DMS114 treated with DMSO at 0.1 percent for 48 hours (cell line): Measurements from ENCODE around the gene BAZ1A.
"Not testable (repeated sequence)": the region's sequence is repeated elsewhere in the genome, so short reads cannot be mapped to it uniquely, and the experiment has no call there.

ENCODE experiments used
- DNase-seq: peaks from one replicate; lab custom pipeline; 2025; ENCODE audit not compliant: unreplicated experiment; lab: John Stamatoyannopoulos, UW

The BAZ1A gene

DNA sequence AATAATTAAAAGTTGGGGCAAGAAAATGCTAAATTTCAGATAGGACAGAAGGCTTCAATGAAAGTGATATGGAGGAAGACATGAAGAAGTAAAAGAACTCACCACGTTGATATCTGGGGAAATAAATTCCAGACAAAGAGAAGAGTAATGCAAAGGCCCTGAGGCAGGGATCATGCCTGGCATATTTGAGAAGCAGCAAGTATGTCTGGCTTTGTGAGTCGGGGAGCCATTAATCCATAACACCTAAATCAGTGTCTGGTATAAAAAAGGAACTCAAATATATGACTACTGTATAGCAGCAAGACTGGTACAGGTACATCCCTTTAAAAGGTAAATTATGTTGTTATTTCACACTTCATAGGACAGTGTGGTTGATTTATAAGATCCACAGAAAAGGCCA lies 16.4 kb downstream of the BAZ1A start:
- DNase-seq = no peak

DNA sequence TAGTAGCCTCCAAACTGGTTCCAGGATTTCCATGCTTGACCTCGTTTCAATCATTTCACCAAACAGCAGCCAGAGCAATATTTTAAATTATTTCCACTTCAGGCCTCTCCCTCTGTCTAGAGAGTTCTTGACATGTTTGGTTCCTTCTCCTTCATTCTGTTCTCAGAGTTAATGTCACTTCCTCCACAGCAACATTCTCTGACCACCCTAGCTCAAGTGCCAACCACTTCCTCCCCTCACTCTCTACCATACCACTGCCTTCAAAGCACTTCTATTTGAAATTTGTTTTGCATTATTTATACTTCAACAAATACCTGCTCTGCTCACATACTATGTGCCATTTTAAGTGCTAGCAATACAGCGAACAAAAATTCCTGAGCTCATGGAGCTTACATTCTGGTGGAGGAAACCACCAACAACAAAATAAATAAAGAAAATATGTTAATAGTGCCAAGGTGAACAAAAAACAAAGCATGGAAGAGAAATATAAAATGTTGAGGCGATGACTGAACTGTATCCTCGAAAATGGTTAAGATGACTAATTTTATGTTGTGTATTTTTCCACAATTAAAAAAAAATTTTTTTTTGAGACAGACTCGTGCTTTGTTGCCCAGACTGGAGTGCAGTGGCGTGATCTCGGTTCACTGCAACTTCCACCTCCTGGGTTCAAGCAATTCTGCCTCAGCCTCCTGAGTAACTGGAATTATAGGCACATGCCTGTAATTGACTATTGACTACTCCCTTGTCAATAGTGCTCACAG lies 17.3 kb downstream of the BAZ1A start:
- no peak for DNase-seq

DNA sequence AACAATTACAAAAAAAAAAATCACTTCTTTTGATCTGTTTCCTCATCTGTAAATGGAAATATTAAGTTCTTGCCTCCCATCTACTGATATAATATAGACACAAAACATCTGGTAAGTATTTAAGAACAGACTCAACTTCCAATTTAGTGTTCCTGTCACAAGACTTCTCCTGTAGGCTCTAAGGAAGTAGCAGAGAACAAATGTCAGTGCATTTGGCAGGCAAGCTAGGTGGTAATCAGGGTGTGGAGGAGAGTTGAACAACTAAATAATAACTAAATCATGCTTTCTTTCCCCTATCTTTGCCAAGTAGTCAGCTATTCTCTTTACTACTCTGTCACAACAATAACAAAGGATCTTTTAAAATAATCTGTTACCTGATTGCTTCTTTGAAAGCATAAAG lies 22.1 kb downstream of the BAZ1A start:
- DNase-seq = no peak

DNA sequence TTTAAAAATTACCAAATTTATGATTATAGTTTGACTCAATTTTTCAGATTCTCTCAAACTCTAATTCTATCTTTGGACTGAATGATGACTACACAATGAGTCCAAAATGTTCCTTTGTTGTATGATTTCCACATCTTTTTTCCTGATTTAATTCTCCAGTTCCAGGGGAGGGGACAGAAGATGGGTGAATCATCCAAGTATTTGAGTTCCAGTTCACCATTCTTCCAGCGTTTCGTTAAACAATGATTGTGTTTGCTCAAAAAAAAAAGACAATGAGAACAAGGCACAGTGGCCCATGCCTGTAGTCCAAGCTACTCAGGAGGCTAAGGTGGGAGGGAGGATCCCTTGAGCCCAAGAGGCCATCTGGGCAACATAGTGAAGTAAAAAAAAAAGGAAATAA lies 23.8 kb downstream of the BAZ1A start:
- no peak for DNase-seq

DNA sequence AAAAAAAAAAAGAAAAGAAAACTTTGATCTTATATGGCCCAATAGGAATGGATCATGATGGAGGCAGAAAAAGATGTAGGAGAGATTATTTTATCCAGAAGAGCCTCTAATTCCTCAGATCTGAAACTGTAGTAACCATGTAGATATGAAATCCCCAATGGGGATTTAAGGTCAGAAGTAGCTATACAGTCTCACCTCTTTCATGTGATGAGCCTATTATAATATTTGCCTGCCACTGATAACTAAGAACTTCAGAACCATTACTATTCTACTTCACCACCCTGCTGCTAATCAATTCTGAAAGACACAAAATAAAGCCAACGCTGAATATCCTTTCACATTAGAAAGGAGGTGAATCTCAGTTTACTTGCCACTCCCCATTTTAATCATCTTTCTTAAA lies 29.3 kb downstream of the BAZ1A start:
- DNase-seq = no peak

DNA sequence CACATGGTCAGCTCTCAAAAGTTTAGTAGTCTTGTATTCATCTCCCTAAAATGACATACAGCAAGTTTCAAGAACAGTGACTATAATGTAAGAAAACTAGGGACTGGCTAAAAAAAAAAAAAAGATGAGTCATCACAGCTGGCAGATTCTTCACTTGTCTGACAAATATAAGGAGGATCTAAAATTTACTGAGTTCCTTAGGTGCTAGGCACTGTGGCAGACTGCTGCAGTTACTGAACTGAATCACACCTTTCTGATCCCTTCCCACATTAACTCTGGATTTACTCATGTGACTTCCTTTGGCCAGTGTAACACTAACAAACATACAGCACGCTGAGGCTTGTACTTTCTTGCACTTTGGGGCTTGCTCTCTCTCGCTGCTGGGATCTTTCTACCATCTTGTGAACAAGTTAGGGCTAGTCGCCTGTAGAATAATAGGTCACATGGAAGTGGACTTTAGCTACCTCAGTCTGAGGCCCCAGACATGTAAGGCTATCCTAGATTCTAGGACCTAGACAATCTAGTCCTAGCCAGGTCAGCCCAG lies 32.1 kb downstream of the BAZ1A start:
- no peak for DNase-seq

DNA sequence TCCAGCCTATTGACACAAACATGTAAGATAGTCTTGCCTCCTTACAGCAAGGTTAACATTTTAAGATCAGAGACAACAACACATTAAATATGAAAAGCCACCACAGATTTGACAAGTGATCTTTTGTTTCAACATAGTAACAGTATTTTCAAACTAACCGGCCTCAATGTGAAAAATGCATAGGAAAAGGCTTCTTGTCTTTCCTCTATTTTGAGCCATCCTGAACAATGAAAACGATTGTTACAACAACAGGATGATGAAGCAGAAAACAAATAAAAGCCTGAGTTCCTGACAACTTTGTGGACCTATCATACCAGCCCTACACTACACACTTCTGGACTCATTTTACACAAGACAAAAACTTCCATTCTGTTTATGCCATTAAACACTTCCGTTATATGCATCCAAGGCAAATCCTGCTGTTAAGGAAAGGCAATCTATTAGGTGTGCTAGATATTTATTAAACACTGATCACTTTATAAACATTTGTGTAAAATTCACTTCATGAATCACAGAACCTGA lies 37.3 kb downstream of the BAZ1A start:
- no peak for DNase-seq

DNA sequence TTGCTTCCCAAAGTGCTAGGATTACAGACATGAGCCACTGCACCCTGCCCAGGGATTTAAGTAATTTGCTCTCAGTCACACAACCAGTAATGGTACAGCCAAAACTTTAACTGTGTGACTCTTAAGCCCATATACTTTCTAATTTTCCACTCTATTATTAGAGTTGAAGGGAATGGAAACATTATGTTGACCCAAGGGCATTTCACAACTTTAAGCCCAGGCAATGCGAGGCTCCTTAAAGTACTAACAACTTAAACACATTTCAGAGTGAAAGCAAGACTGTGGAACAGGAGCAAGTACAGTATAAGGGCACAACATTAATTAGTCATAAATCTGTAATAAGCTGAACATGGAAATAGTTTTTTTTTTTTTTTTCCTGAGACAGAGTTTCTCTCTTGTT lies 39.8 kb downstream of the BAZ1A start:
- no peak for DNase-seq

DNA sequence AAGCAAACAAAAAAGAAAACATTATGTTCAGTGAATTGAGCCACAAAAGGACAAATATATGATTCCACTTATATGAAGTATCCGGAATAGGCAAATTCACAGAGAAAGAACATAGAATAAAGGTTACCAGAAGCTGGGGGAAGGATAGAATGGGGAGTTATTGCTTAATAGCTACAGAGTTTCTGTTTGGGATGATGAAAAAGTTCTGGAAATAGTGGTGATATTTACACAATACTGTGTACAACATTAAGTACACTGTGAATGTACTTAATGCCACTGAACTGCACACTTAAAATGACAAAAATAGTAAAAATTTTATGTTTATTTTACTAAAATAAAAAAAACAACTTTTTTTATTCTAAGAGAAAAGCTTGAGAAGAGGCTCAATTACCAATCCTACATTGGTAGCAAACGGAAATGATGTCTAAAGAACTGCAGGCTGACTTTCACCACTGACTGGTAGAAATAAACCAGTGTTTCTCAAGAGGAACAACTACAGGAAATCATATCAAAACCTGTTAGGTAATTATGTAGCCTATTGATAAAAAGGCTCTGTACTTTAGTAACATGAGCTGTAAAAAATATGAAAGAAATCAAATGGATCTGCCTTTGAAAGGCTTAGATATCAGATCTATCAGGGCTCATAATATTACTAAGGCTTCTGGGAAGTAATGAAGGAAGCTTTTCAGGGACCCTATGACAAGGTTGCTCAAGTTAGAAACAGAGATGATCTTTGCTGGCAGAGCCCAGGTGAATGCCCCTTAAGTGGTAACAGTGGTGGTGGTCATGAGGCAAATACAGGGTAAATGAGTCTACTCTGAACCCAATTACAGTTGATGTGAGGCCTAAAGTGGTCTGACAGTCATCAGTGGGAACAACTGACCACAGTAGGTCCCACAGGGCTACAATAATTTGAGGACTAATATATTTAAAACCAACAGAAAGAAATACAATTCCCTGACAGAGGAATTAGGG lies 41.3 kb downstream of the BAZ1A start:
- DNase-seq = no peak

DNA sequence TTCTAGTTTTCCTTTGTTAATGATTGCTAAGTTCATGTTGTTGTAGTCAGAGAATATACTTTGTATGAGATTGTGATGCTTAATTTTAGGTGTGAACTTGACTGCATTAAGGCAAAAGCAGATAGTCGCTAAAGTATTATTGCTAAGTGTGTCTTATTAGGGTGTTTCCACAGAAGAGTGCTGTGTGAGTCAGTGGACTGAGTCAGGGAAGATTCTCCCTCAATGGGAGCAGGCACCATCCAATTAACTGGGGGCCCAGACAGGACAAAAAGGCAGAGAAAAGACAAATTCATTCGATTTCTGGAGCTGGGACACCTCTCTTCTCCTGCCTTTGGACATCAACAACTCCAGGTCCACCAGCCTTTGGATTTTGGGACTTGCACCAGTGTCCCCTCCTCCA lies 48.5 kb downstream of the BAZ1A start:
- DNase-seq = no peak

DNA sequence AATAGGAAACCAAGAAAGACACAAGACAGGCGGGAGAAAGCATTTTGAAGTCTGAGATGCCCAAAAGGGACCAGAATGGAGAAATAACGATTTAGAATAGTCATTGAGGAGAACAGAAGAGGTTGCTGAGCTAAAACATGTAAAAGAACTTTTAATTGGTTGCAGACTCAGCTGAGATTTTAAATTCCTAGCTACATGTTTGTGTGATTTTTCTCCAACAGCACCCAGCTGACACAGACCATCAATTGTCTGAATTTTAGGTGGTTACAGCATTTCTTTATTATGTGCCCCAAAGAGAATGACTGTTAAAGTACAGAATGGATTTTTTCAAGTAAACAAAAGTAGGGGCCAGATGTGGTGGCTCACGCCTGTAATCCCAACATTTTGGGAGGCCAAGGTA lies 50.3 kb downstream of the BAZ1A start:
- DNase-seq = no peak

DNA sequence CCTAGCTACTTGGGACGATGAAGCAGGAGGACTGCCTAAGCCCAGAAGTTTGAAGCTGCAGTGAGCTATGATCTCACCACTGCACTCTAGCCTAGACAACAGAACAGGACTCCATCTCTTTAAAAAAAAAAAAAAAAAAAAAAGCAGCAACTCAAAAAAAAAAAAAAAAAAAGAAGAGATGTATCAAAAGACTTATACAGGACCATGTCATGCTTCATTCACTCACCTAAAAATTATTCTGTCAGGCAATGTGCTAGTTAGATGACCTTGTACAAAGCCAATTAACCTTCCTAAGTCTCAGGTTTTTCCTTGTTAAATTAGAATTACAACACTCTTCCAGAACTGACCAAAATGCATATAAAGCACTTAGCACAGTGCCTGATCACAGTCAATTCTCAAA lies 50.9 kb downstream of the BAZ1A start:
- no peak for DNase-seq

DNA sequence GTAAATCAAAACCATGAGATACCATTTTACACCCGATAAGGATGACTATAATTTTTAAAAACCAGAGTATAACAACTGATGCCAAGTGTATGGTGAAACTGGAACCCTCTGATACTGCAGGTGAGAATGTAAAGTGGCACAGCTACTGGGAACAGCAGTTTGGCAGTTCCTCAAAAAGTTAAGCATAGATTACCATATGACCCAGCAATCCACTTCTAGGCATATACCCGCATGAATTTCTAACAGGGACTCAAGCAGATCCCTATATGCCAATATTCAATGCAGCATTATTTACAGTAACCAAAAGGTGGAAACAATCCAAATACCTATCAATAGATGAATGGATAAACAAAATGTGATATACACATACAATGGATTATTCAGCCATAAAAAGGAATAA lies 57.4 kb downstream of the BAZ1A start:
- no peak for DNase-seq

DNA sequence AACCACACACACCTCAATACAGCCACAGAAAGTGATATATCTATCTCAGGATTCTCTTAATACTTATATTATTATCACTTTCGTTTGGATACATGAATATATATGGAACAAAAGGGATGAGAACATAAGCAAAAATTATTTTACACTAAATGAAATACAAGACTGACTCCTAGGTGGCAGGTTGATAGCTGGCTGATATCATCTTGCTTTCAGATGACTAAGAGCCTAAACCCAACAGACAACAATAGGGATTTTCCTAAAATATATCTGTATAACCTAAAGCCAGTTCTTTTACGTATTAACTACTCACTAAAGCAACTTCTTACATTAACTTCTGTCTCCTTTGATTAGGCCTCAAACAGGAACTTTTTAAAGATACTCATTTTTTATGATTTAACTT lies 65.1 kb downstream of the BAZ1A start:
- DNase-seq = no peak

DNA sequence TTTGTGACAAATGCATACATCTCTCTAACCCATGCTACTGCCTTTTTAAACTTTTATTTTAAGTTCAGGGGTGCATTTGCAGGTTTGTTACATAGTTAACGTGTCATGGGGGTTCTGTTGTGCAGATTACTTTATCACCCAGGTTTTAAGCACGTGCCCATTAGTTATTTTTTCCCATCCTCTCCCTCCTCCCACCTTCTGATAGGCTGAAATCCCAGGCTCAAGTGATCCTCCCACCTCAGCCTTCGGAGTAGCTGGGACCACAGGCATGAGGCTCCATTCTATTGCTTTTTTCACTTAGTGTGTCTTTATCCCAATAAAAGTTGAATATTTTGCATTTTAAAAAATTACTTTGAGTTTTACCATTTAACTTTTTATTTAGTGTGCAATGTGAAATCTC lies 68.9 kb downstream of the BAZ1A start:
- no peak for DNase-seq

DNA sequence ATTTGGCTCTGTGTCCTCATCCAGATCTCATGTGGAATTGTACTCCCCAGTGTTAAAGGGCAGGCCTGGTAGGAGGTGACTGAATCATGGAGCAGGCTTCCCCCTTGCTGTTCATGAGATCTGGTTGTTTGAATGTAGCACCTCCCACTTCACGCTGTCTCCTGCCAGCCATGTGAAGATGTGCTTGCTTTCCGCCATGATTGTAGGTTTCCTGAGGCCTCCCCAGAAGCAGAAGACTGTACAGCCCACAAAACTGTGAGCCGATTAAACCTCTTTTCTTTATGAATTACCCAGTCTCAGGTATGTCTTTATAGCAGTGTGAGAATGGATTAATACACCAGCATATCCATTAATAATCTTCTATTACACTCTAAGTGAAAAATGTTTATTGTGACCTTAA lies 70.2 kb downstream of the BAZ1A start:
- no peak for DNase-seq

DNA sequence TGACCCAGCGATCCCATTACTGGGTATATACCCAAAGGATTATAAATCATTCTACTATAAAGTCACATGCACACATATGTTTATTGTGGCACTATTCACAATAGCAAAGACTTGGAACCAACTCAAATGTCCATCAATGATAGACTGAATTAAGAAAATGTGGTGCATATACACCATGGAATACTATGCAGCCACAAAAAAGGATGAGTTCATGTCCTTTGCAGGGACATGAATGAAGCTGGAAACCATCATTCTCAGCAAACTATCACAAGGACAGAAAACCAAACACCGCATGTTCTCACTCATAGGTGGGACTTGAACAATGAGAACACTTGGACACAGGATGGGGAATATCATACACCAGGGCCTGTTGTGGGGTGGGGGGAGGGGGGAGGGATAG lies 76.3 kb downstream of the BAZ1A start:
- DNase-seq = not testable (repeated sequence)

DNA sequence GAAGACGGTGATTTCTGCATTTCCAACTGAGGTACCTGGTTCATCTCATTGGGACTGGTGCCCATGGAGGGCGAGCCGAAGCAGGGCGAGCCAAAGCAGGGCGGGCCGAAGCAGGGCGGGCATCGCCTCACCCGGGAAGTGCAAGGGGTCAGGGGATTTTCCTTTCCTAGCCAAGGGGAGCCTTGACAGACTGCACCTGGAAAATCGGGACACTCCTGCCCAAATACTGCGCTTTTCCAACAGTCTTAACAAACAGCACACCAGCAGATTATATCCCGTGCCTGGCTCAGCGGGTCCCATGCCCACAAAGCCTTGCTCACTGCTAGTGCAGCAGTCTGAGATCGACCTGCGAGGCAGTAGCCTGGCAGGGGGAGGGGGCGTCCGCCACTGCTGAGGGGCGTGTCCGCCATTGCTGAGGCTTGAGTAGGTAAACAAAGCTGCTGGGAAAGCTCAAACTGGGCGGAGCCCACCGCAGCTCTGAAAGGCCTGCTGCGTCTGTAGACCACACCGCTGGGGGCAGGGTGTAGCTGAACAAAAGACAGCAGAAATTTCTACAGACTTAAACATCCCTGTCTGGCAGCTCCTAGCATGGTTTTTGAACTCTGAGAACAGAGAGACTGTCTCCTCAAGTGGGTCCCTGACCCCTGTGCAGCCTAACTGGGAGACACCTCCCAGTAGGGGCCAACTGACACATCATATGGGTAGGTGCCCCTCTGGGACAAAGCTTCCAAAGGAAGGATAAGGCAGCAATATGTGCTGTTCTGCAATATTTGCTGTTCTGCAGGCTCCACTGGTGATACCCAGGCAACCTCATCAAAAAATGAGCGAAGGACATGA lies 77.2 kb downstream of the BAZ1A start:
- DNase-seq = no peak

DNA sequence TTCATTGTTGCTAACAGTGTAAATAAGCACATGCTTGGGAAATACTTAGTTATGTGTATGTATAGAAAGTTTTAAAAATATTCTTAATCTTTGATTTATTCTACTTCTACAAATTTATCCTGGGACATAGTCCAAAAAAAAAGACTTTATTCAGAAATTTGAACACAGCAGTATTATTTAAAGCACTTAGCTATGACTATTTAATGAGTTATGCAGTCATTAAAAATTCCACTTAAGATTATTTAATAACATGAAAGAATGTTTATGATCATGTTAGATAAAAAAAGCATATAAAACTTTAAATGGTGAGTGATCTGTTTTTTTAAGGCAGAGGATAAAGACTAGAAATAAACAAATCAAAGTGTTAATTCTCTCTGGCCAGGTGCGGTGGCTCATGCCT lies 78.3 kb downstream of the BAZ1A start:
- DNase-seq = no peak

DNA sequence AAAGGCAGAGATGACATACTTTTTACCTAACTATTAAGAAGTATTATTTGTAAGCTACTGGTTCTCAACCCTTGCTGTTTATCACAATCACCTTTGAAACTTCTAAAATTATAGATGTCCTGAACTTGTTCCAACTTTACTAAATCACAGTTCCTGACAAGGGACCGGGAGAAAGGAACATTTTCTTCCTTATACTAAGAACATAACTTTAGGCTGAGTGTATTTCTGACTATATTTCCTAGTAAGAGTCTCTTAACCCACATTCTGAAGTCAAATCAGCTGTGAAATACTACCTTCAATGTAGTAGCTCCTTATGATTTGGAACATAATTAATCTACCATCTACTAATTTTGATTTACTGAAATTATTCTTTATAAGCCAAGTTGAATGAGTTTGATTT lies 80.2 kb downstream of the BAZ1A start:
- DNase-seq = no peak

DNA sequence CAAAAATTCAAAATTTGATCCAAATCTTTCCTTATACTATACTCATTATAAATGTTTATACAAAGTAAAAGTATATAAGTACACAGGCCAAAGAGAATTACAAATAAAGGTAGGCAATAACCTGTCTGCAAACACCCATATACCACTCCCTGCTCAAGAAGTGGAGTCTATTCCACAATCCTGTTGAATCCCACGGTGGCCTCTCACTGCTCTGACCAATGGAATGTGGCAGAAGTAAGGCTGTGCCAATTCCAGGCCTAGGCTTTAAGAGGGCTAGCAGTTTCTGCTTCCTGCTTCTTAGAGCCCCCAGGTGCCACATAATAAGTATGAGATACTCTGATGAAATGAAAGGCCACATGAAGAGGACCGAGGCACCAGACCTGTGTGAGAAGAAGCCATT lies 80.9 kb downstream of the BAZ1A start:
- DNase-seq = no peak
